HG03135 (cell line): ENCODE data around the gene EGR4.

ENCODE experiments used
- ATAC-seq: cut with Tn5 transposase; IDR thresholded peaks from one replicate; pipeline ENCODE4 v1.9.1; 2021; ENCODE audit warnings: mild to moderate bottlenecking, moderate library complexity; ENCODE audit not compliant: unreplicated experiment

Gene EGR4

GRCh38 chr2:73290049-73290839 lies 3.1 kb downstream of the EGR4 start:
- no peak for ATAC-seq

GRCh38 chr2:73289304-73289703 lies 4.0 kb downstream of the EGR4 start:
- no peak for ATAC-seq

GRCh38 chr2:73286134-73286655 lies 7.2 kb downstream of the EGR4 start:
- no peak for ATAC-seq

- peak; percentile 64 for ATAC-seq
Observed at GRCh38 chr2:73285159-73285739, 8.1 kb downstream of the EGR4 start.

DNA sequence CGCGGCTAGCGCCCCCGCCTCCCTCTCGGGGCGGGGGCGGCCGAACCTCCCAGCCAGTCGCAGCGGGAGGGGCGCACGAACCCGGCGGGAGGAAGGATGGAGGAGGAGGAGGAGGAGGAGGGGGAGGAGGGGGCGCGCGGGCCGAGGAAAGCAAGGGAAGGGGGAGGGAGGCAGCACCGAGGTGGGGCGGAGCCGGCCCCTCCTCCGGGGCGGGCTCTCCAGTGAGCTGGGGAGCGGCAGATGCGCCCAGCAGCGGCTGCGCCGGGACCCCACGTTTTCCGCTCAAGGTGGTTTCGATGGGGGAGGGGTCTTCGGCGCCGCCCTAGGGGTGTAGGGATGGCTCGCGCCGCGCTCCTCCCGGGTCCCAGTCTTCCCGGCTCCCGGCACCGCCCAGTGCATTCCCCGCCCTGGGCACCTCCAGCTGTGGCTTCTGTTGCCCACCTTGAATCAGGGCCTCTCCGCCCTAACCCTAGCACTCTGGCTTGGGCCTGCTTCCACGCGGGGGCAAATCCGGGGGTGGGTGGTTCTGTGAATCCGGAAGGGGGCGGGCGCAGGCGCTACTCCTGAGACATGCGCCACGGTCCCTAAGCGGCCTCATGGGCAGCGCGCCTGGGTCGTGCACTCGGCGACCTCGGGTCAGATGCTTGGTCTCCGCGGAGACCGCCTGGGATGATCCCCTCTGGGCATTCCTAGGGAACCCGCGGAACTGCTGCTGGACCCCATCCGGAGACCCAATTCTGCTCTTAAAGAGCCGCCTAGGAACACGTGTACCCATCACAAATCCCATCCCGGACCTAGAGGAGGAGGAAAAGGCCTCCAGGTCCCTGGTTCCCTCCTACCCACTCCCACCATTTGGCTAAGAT lies 8.8 kb downstream of the EGR4 start, which contains the start of gene FBXO41:
TSS of gene FBXO41 (minus strand) at position 183 of the 863 bp plus-strand sequence. CDS start 14,848 bp downstream, outside the sequence.
- peak; percentile 71 for ATAC-seq

GRCh38 chr2:73283545-73284295 lies 9.6 kb downstream of the EGR4 start:
- peak; percentile 24 for ATAC-seq

DNA sequence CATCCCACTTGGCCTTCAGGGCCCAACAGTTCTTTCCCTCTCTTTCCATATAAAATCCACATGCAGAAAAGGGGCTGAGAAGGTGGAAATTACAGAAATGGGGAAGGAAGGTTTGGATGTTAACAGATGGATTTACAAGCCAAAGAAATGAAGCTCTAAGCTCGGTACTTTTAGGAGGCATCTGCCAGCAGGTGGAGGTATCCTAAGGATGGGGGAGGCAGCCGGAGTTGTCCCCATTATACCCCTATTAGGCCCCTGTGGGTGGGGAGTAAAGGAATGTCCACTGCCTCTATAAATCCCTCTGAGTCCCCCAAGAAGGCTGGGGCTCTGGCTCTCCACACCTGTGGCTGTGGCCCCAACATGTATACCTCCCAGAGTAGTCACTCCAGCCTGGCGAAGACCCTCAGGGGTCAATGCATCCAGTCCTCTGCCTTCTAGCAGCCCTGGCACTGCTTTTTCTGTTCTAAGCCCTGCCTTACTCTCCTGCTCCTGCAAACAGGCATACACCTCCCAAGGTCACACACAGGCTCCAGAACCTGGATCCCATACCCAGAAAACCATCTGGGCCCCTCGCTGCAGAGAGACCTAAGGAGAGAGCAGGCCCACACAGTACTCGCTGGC lies 10.3 kb downstream of the EGR4 start:
- ATAC-seq: no peak

DNA sequence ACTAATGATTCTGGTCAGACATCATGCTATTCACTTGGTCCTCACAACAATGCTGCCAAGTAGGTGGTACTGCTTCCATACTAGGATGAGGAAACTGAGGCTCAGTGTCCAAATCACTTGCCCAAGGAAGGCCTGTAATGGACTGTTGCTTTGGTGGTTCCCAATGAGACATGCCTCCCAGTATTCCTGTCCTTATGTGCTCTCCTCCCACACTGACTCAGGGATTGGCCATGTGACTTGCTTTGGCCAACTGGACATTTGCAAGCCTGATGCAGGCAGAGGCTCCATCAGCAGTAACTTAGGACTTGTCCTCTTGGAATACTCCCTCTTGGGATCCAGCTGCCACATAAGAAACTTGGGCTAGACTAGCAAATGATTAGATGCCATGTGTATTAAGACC lies 12.1 kb downstream of the EGR4 start:
- ATAC-seq: no peak

DNA sequence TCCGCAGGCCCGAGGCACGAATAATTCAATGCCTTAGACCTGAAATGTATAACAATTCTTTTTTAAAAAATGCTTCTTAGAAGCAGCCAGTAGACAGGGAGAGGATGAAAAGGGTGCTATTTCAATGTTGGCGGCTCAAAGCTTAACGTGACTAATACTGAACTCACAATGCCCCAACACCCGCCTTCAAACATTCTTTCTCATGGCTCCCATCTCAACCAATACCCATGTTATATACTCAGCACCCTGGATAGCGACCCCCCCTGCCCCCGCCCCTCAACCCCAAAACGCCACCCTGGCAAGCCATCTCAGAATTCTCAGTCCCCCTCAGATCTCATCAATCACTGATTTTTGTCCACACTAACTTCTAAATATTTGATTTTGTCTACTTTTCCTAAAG lies 13.5 kb downstream of the EGR4 start:
- no peak for ATAC-seq

DNA sequence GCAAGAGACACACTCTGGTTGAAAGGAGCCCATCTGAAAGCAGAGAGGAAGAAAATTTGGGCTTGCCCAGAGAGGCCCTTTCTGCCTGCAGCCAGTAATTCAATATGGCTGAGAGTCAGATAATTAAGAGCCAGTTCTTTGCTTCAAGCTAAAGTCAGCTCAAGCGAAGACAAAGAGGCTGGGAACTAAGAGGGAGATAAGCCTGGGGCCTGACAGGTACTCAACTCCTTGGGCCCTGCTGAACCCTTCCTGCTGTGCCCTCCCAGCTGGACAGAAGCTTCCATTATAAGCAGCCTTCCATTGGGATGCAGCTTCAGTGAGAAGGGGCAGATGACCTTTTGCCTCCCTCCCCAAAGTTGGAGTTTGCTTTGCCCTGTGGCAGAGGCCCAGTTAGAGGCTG lies 21.1 kb downstream of the EGR4 start:
- ATAC-seq: no peak

GRCh38 chr2:73269686-73270465 lies 23.5 kb downstream of the EGR4 start:
- no peak for ATAC-seq

GRCh38 chr2:73268830-73269685 lies 24.3 kb downstream of the EGR4 start:
- ATAC-seq: peak; percentile 88

DNA sequence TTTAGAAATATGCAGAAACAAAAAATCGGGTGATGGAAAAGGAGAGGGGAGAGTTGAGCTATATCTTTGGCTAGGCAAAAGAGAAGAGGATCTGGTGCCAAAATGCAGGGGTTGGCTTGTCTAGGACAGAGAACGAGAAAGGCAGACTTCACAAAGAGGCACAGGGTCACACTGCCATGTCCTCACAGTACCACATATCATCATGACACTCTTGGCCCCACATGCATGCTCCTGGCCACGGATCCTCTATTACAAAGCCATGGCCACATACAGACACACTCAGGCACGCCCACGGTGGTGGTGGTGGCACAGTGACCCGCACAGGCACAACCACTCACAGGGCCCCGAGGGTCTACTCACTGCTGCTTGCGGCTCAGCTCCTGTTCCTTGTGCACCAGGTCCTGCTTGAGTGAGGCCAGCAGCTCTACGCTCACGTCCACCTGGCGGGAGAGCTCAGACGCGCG lies 24.9 kb downstream of the EGR4 start:
- ATAC-seq: no peak

DNA sequence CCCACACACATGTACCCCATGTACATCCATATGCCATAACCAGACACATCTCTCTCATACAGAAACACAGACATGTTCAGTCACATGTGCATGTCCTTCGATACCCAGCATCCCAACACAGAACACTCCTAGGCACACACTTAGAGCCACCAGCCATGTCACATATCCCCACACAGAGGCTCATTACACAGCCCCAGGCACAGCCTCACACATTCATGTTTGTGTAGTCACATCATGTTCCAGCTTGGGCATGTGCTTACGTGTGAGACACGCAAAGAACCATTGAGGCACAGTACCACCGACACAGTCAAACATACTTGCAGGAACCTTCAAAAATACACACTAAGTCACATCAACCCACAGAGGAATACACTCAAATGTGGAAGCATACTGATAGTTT lies 26.3 kb downstream of the EGR4 start:
- no peak for ATAC-seq

- no peak for ATAC-seq
Observed at GRCh38 chr2:73266061-73266901, 27.1 kb downstream of the EGR4 start.

DNA sequence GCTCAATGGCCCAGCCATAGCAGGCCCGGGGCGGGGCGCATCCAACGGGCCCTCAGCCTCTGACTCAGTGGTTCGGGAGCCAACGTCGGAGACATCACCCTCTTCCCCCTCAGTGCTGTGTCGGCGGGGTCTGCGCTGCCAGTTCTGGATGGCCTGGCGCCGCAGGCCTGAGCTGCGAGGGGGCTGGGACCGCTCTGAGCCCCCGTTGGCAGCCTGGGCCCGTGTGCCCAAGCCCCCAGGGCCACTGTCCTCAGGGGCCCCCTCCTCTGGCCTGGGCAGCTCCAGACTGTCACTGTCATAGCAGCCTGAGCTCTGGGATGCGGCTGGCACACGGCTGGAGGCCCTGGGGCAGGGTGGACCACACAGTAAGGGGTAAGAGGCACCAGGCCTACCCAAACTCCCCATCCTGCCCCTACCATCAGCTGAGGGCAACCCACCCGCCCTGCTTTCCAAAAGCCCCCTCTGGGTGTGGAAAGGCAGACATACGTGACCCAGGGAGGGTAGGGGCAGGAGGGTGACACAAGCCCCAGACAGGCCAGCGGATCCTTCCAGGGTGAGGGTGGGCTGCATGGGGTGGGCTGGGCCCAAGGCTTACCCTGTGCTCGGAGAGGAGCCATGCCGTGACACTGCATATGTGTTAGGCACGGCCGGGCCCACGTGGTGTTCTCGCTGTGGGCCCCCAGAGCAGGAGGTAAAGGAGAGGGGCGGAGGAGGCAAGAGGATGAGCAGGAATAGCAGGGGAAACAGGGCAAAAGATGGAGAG lies 27.9 kb downstream of the EGR4 start:
- no peak for ATAC-seq

DNA sequence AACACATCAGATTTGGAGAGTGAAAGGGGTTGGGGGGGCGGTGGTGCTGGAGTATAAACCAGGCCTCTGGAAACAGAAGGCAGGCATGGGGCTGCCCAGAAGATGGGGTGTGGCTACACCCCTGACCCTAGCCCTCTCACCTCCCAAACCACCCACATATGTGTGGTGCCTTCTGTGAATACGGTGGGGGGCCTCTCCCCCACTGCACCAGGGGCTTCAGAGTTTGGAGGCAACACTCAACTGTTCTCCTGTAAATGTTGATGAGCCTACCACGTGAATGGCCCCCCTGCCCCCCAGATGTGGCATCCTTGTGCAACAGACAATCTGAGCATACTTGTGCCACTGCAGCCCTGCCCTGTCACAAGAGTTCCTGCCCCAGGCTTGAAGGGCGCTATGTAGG lies 28.6 kb downstream of the EGR4 start:
- no peak for ATAC-seq
